H1 (cell line): ENCODE measurements around the gene PDE8B. TPM values are rescaled to one million over a fixed set of nuclear protein-coding genes. Genes with fewer than 3 reads are reported as not detected.

ENCODE experiments used
- CTCF ChIA-PET: fragments of 300-600 bp; sonication (Branson Sonifier 250); formaldehyde crosslinking; loops from one replicate; lab custom pipeline; 2021; ENCODE audit not compliant: partially characterized antibody; lab: Charles Lee
- POLR2A ChIA-PET: fragments of 300-600 bp; sonication (Branson Sonifier 250); formaldehyde crosslinking; loops from one replicate; lab custom pipeline; 2021; ENCODE audit warnings: inconsistent platforms; ENCODE audit not compliant: partially characterized antibody; lab: Charles Lee
- DNase-seq, 2 experiments: peaks; one replicate each; pipeline versions ENCODE4 v3.0.0 to v3.0.0-alpha.2; 2010 to 2022; ENCODE audit warnings: low spot score in 2 of 2, low read depth in 1 of 2, mixed read lengths in 1 of 2
- FAIRE-seq: peaks from 2 replicates; lab custom pipeline; 2011; peaks lifted over from hg19 to GRCh38; lab: Jason Lieb, UNC
- H2AFZ ChIP-seq: 2 replicates; pipeline ENCODE4 v1.8.1; 2012; ENCODE audit warnings: low read length, inconsistent platforms
- H2AK5ac ChIP-seq: 2 replicates; pipeline ENCODE4 v1.6.1; 2013; ENCODE audit warnings: low read depth, low read length
- H2BK120ac ChIP-seq: replicated peaks from 2 replicates; pipeline ENCODE3; 2013; ENCODE audit warnings: low read depth, low read length, inconsistent platforms
- H2BK12ac ChIP-seq: 2 replicates; pipeline ENCODE4 v1.6.1; 2013; ENCODE audit warnings: low read depth, low read length
- H2BK15ac ChIP-seq: 2 replicates; pipeline ENCODE4 v1.6.1; 2013; ENCODE audit warnings: low read length
- H2BK20ac ChIP-seq: 2 replicates; pipeline ENCODE4 v1.6.1; 2013; ENCODE audit warnings: low read length
- H2BK5ac ChIP-seq: 2 replicates; pipeline ENCODE4 v1.6.1; 2013; ENCODE audit warnings: low read depth, low read length
- H3K14ac ChIP-seq: 2 replicates; pipeline ENCODE4 v1.6.1; 2013; ENCODE audit warnings: inconsistent platforms; ENCODE audit not compliant: insufficient read length
- H3K18ac ChIP-seq: 2 replicates; pipeline ENCODE4 v1.6.1; 2013; ENCODE audit warnings: low read length; ENCODE audit errors: extremely low read depth
- H3K23ac ChIP-seq: 2 replicates; pipeline ENCODE4 v1.6.1; 2013; ENCODE audit warnings: inconsistent platforms; ENCODE audit not compliant: insufficient read length
- H3K23me2 ChIP-seq: 2 replicates; pipeline ENCODE4 v1.6.1; 2013; ENCODE audit warnings: low read depth, low read length
- H3K27ac ChIP-seq: 2 replicates; pipeline ENCODE4 v1.6.1; 2011; ENCODE audit warnings: low read depth, low read length, inconsistent platforms
- H3K27me3 ChIP-seq, 4 experiments: replicated peaks in 1 of 4; 1 replicate in 1 of 4; 2 replicates in 3 of 4; pipeline versions ENCODE4 v1.6.1 to v1.8.1; 2011 to 2013; ENCODE audit warnings: low read length in 3 of 4, mild to moderate bottlenecking in 3 of 4, inconsistent platforms in 2 of 4, mixed read lengths in 2 of 4, moderate library complexity in 1 of 4; ENCODE audit not compliant: control insufficient read depth in 3 of 4, insufficient read depth in 3 of 4; ENCODE audit errors: extremely low read depth in 1 of 4
- H3K36me3 ChIP-seq, 4 experiments: 2 replicates each; pipeline versions ENCODE4 v1.6.1 to v1.8.1; 2011 to 2013; ENCODE audit warnings: mild to moderate bottlenecking in 4 of 4, low read length in 3 of 4, moderate library complexity in 2 of 4, control low read depth in 1 of 4, inconsistent platforms in 1 of 4; ENCODE audit not compliant: insufficient read depth in 4 of 4, control insufficient read depth in 2 of 4
- H3K4ac ChIP-seq: replicated peaks from 2 replicates; pipeline ENCODE3; 2013; ENCODE audit warnings: low read length, low read depth, mixed read lengths, inconsistent platforms; ENCODE audit not compliant: insufficient read length
- H3K4me1 ChIP-seq, 4 experiments: replicated peaks in 1 of 4; 1 replicate in 1 of 4; 2 replicates in 3 of 4; pipeline versions ENCODE4 v1.6.1 to v1.8.1; 2011 to 2013; ENCODE audit warnings: low read length in 3 of 4, inconsistent platforms in 2 of 4, mixed read lengths in 1 of 4; ENCODE audit not compliant: insufficient read depth in 4 of 4, control insufficient read depth in 3 of 4
- H3K4me2 ChIP-seq, 2 experiments: 2 replicates each; pipeline versions ENCODE4 v1.6.1 to v1.8.1; 2011 to 2013; ENCODE audit warnings: low read depth in 2 of 2, low read length in 2 of 2, control low read depth in 1 of 2, inconsistent platforms in 1 of 2, mild to moderate bottlenecking in 1 of 2; ENCODE audit not compliant: insufficient read depth in 1 of 2
- H3K4me3 ChIP-seq, 4 experiments: fragments of 200-600, 300-600 bp in 1 of 4; sonication (generic), shearing (Covaris generic), sonication (Bioruptor Twin) in 1 of 4; 2 replicates each; pipeline versions ENCODE4 v1.5.1 to v1.8.1; 2011 to 2016; ENCODE audit warnings: low read length in 4 of 4, low read depth in 3 of 4, control low read depth in 2 of 4, inconsistent platforms in 2 of 4, mild to moderate bottlenecking in 2 of 4, mixed read lengths in 1 of 4, moderate library complexity in 1 of 4; ENCODE audit not compliant: insufficient read depth in 2 of 4; ENCODE audit errors: extremely low read depth in 1 of 4
- H3K56ac ChIP-seq: replicated peaks from 2 replicates; pipeline ENCODE3; 2013; ENCODE audit warnings: low read depth, mild to moderate bottlenecking, mixed read lengths, low read length, inconsistent platforms; ENCODE audit not compliant: insufficient read length
- H3K79me1 ChIP-seq: 2 replicates; pipeline ENCODE4 v1.6.1; 2013; ENCODE audit warnings: low read depth, low read length, control low read depth
- H3K79me2 ChIP-seq, 2 experiments: 2 replicates each; pipeline versions ENCODE4 v1.6.1 to v1.8.1; 2012 to 2013; ENCODE audit warnings: low read length in 2 of 2, mild to moderate bottlenecking in 2 of 2, inconsistent platforms in 1 of 2; ENCODE audit not compliant: insufficient read depth in 2 of 2, control insufficient read depth in 1 of 2
- H3K9ac ChIP-seq, 4 experiments: replicated peaks in 1 of 4; 1 replicate in 1 of 4; 2 replicates in 3 of 4; pipeline versions ENCODE4 v1.6.1 to v1.8.1; 2011 to 2013; ENCODE audit warnings: low read depth in 3 of 4, low read length in 3 of 4, control low read depth in 2 of 4, mild to moderate bottlenecking in 2 of 4, moderate library complexity in 2 of 4, inconsistent platforms in 1 of 4; ENCODE audit errors: extremely low read depth in 1 of 4
- H3K9me3 ChIP-seq, 2 experiments: 2 replicates each; pipeline versions ENCODE4 v1.6.1 to v1.8.1; 2012 to 2013; ENCODE audit warnings: mild to moderate bottlenecking in 2 of 2, moderate library complexity in 2 of 2, control low read depth in 1 of 2, inconsistent platforms in 1 of 2, low read depth in 1 of 2, low read length in 1 of 2, mixed read lengths in 1 of 2; ENCODE audit not compliant: insufficient read depth in 2 of 2
- H4K20me1 ChIP-seq, 2 experiments: replicated peaks in 1 of 2; 2 replicates each; pipeline versions ENCODE3 to v1.8.1; 2011 to 2013; ENCODE audit warnings: inconsistent platforms in 2 of 2, low read length in 2 of 2, mild to moderate bottlenecking in 1 of 2; ENCODE audit not compliant: insufficient read depth in 2 of 2, control insufficient read depth in 1 of 2
- H4K5ac ChIP-seq: 2 replicates; pipeline ENCODE4 v1.6.1; 2013; ENCODE audit warnings: low read length, low read depth, mixed read lengths, inconsistent platforms; ENCODE audit not compliant: insufficient read length
- H4K8ac ChIP-seq: 2 replicates; pipeline ENCODE4 v1.8.0; 2013; ENCODE audit warnings: mild to moderate bottlenecking, moderate library complexity, low read length, inconsistent platforms; ENCODE audit not compliant: insufficient read depth; ENCODE audit errors: extremely low read depth
- H4K91ac ChIP-seq: replicated peaks from 2 replicates; pipeline ENCODE3; 2013; ENCODE audit warnings: low read length, mixed read lengths, inconsistent platforms; ENCODE audit not compliant: insufficient read length
- ASH2L ChIP-seq: fragments of 200-600, 300-600 bp; sonication (generic); IDR thresholded peaks from one replicate; pipeline ENCODE4 v1.7.1; 2017; ENCODE audit warnings: low read length
- ATF2 ChIP-seq: IDR thresholded peaks from 2 replicates; pipeline ENCODE4 v1.6.1; 2012; ENCODE audit warnings: low read length, inconsistent platforms
- CTCF ChIP-seq, 3 experiments: IDR thresholded peaks; 1 replicate in 2 of 3; 2 replicates in 1 of 3; pipeline versions ENCODE4 v1.5.1 to v1.6.1; 2011; ENCODE audit warnings: low read length in 3 of 3, mild to moderate bottlenecking in 3 of 3, inconsistent platforms in 2 of 3, low read depth in 1 of 3, moderate library complexity in 1 of 3; ENCODE audit not compliant: insufficient read depth in 1 of 3; ENCODE audit errors: control extremely low read depth in 1 of 3
- JUN ChIP-seq: IDR thresholded peaks from 2 replicates; pipeline ENCODE4 v1.6.1; 2011; ENCODE audit warnings: low read depth, mild to moderate bottlenecking, improper control_type of control experiment, low read length
- POLR2A ChIP-seq, 2 experiments: IDR thresholded peaks; 1 replicate in 1 of 2; 2 replicates in 1 of 2; pipeline ENCODE4 v1.6.1; 2011; ENCODE audit warnings: low read depth in 2 of 2, low read length in 2 of 2, mild to moderate bottlenecking in 2 of 2; ENCODE audit errors: control extremely low read depth in 1 of 2
- RAD21 ChIP-seq, 2 experiments: IDR thresholded peaks in 1 of 2; conservative IDR thresholded peaks in 1 of 2; 2 replicates each; pipeline ENCODE4 v1.6.1; 2011; ENCODE audit warnings: low read depth in 2 of 2, low read length in 2 of 2, improper control_type of control experiment in 1 of 2, inconsistent platforms in 1 of 2, mild to moderate bottlenecking in 1 of 2, moderate library complexity in 1 of 2
- SP1 ChIP-seq: IDR thresholded peaks from 2 replicates; pipeline ENCODE4 v1.6.1; 2011; ENCODE audit warnings: low read depth, low read length
- SP2 ChIP-seq: IDR thresholded peaks from 2 replicates; pipeline ENCODE4 v1.6.1; 2012; ENCODE audit warnings: mild to moderate bottlenecking, low read length, inconsistent platforms
- WGBS, 2 experiments: shearing (Covaris generic) in 1 of 2; methylation state at CpG; one replicate each; pipeline versions ENCODE4 v1.1.6 to v1.1.7; 2013 to 2015; ENCODE audit warnings: low lambda C conversion rate in 2 of 2, mixed read lengths in 2 of 2, inconsistent platforms in 1 of 2, low coverage in 1 of 2, missing lambda C conversion rate in 1 of 2; ENCODE audit not compliant: insufficient replicate concordance in 2 of 2, insufficient coverage in 1 of 2, insufficient read length in 1 of 2; ENCODE audit errors: extremely low coverage in 1 of 2, missing lambda C conversion rate in 1 of 2; 5-methylcytosine and 5-hydroxymethylcytosine counted together
- polyA plus RNA-seq, 7 experiments: library from polyadenylated mRNA; depleted of rRNA in 3 of 7; stranded (reverse) in 5 of 7; unstranded in 2 of 7; fragments of >200 nt in 5 of 7; fragments of 200-250 nt in 2 of 7; gene quantifications; 1 replicate in 5 of 7; 2 replicates in 1 of 7; 4 replicates in 1 of 7; pipeline versions ENCODE4 v1.2.1 to v1.2.3, GENCODE V29; 2011 to 2013; ENCODE audit warnings: missing spikeins in 2 of 7, mixed read lengths in 2 of 7
- total RNA-seq: library from RNA; stranded (reverse); fragmentation: NEBNext Ultra II Directional; extraction: Animal tissue kit (Norgen Biotek cat#: 25700); gene quantifications from 2 replicates; pipeline ENCODE4 v1.2.1, GENCODE V29; 2021

Gene PDE8B
- total and polyA plus RNA-seq, 2 of the 8 experiments (the other 6 are each of a cell fraction or from before 2014, with no cell fraction given) = 0.32 to 1.1 TPM

- DNase-seq (no peak), FAIRE-seq (no peak)
- H3K14ac ChIP-seq = no peak overlapping the region
- no peak overlapping the region for H2BK12ac ChIP-seq
- H3K9ac ChIP-seq = no peak overlapping the region
- H4K8ac ChIP-seq = no peak overlapping the region
- no peak overlapping the region for H3K56ac ChIP-seq
- no peak overlapping the region for H2BK120ac ChIP-seq
- H3K79me1 ChIP-seq = no peaks in the 10 kb centered on the region
- H4K5ac ChIP-seq = no peak overlapping the region
- 86% methylated on average over 4 of the region's 4 CpGs; no CpG with 5 or more reads in 1 of the 2 experiments for WGBS, 2 experiments
- no peak overlapping the region for H3K18ac ChIP-seq
- H3K4me2 ChIP-seq = no peak overlapping the region
- ChIA-PET CTCF (interaction anchor here (0.6 to 2.7 kb wide), 10 partner anchors 9 to 193 kb away, joined by 3 to 13 read pairs (median 4); no protein-coding TSS in a partner anchor), POLR2A (no interaction called here)
- no peaks in the 10 kb centered on the region for H3K9me3 ChIP-seq
- no peak overlapping the region for H2BK5ac ChIP-seq
- no peak overlapping the region for H3K23ac ChIP-seq
- no peak overlapping the region for H2BK15ac ChIP-seq
- no peak overlapping the region for H2AK5ac ChIP-seq
- no peak overlapping the region for H3K4me3 ChIP-seq
- no peaks in the 10 kb centered on the region for H3K36me3 ChIP-seq
- H3K23me2 ChIP-seq = no peaks in the 10 kb centered on the region
- H3K4ac ChIP-seq = no peak overlapping the region
- H2BK20ac ChIP-seq = no peak overlapping the region
- no peaks in the 10 kb centered on the region for H4K20me1 ChIP-seq
- no peaks in the 10 kb centered on the region; a peak in 1 of 7 replicates for H3K27me3 ChIP-seq
- no peak overlapping the region for H4K91ac ChIP-seq
- no peak overlapping the region for H3K27ac ChIP-seq
- H3K79me2 ChIP-seq = no peaks in the 10 kb centered on the region
- no peaks in the 10 kb centered on the region for H3K4me1 ChIP-seq
- H2AFZ ChIP-seq = no peak overlapping the region
- TF ChIP-seq ASH2L (no peak), CTCF (IDR thresholded peaks at IDR 0.05; ENCODE audit: control extremely low read depth in 1 of 3, insufficient read depth in 1 of 3, low read depth in 1 of 3, low read length in 3 of 3) (peak in 2 of 3 experiments; percentile 39 to 42; a peak in 3 of 4 replicates), SP2 (no peak), POLR2A (IDR thresholded peaks at IDR 0.05; ENCODE audit: control extremely low read depth in 1 of 2, low read depth in 2 of 2, low read length in 2 of 2) (no peak), SP1 (no peak), ATF2 (no peak), JUN (no peak), RAD21 (IDR thresholded peaks at IDR 0.05 in 1 of 2, conservative IDR thresholded peaks at IDR 0.05 in 1 of 2; ENCODE audit: low read depth in 2 of 2, low read length in 2 of 2) (peak; percentile 44 to 45; a peak in 3 of 4 replicates)
Measured at GRCh38 chr5:77230727-77231470, 20.4 kb downstream of the PDE8B start.
